Measurements from ENCODE around the gene ZBTB44.
"Not testable (repeated sequence)": the region's sequence is repeated elsewhere in the genome, so short reads cannot be mapped to it uniquely, and the experiment has no call there.

The ZBTB44 gene

DNA sequence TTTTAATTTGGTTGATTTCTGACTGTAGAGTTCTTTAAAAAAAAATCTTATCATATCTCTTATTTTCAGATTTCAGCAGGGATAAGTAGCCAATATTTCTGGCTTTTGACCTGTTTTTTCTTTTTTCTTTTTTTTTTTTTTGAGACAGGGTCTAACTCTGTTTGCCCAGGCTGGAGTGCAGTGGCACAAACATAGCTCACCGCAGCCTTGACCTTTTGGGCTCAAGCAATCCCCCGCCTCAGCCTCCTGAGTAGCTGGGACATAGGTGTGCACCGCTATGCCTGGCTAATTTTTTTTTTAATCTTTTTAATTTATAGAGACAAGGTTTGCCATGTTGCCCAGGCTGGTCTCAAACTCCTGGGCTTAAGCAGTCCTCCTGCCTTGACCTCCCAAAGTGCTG lies 23.9 kb upstream of the ZBTB44 start:
- no peak for DNase-seq (ENCODE audit: low spot score)
- in situ Hi-C loops (cut with MboI; ENCODE audit: low sequenced_read_pairs, unreplicated experiment): no loop called here
- TF ChIP-seq, protein P1, sequence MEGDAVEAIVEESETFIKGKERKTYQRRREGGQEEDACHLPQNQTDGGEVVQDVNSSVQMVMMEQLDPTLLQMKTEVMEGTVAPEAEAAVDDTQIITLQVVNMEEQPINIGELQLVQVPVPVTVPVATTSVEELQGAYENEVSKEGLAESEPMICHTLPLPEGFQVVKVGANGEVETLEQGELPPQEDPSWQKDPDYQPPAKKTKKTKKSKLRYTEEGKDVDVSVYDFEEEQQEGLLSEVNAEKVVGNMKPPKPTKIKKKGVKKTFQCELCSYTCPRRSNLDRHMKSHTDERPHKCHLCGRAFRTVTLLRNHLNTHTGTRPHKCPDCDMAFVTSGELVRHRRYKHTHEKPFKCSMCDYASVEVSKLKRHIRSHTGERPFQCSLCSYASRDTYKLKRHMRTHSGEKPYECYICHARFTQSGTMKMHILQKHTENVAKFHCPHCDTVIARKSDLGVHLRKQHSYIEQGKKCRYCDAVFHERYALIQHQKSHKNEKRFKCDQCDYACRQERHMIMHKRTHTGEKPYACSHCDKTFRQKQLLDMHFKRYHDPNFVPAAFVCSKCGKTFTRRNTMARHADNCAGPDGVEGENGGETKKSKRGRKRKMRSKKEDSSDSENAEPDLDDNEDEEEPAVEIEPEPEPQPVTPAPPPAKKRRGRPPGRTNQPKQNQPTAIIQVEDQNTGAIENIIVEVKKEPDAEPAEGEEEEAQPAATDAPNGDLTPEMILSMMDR (IDR thresholded peaks at IDR 0.05; ENCODE audit: borderline replicate concordance, control extremely low read depth, extremely low read depth, insufficient read depth, missing control alignments): no peak

DNA sequence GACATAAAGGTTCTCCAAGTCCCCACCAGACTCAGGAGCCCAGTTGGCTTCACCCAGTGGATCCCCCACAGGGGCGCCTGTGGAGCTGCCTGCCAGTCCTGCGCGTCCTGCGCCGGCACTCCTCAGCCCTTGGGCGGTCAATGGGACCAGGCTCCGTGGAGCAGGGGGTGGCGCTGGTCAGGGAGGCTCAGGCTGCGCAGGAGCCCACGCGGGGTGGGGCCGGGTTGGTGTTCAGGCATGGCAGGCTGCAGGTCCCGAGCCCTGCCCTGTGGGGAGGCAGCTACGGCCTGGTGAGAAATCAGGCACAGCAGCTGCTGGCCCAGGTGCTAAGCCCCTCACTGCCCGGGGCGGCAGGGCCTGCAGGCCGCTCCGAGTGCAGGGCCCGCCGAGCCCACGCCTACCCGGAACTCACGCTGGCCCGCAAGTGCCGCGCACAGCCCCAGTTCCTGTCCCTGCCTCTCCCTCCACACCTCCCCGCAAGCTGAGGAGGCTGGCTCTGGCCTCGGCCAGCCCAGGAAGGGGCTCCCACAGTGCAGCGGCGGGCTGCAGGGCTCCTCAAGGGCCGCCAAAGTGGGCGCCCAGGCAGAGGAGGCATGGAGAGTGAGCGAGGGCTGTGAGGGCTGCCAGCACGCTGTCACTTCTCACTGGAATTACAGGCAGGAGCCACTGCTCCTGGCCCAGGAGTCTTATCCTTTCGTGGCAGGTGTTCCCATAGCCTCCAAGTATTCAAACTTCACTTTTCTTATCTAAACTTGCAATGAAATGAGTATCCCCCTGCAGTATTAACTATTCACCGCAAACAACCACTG lies 22.8 kb upstream of the ZBTB44 start:
- TF ChIP-seq, protein P1 (IDR thresholded peaks at IDR 0.05; ENCODE audit: borderline replicate concordance, control extremely low read depth, extremely low read depth, insufficient read depth, missing control alignments): no peak
- DNase-seq (ENCODE audit: low spot score): no peak
- in situ Hi-C loops (cut with MboI; ENCODE audit: low sequenced_read_pairs, unreplicated experiment): no loop called here

DNA sequence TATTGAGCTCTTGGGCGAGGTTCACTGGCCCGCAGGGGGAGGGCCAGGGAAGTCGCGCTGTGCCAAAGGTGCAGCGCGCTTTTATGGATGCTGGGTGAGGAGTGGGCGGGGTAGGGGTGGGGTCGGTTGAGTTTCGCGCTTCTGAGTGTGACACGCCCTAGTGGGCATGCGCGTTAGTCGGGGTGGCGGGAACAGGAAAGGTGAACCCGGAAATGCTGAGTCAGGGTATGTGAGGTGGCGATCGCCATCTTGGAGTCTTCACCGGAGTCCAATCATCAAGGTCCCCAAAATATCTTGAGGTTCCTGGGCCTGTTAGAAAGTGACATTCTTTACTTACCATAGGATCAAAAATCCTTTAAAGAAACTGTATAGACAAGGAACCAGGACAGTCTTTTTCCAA lies 16.7 kb upstream of the ZBTB44 start:
- in situ Hi-C loops (cut with MboI; ENCODE audit: low sequenced_read_pairs, unreplicated experiment); DNase-seq (ENCODE audit: low spot score): not testable (repeated sequence)

DNA sequence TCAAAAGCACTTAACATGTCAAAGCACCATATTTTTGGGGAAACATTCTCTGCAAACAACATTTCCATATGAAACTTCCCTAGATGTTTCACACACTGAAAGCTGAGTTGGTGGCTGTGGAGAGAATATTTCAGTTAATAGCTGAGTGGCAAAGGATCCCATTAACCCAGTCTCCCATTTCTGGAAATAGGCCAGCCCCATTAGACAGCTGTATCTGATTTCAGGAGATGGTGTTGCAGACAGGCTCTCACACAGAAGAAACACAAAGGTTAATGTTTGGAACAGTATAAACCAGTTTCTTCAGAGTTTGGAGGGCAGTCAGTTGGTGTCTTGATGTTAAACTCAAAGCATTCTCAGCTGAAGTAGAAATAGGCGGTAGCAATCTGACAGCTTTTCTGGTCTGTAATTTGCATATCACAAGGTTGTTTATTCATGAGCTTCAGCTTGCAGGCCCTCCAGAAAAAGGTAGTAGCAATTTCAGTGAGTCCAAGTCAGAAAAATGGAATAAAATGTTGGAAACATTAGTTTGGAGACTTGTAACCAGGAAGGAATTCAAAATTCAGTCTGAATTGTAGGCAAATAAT lies 15.5 kb upstream of the ZBTB44 start:
- TF ChIP-seq, protein P1 (IDR thresholded peaks at IDR 0.05; ENCODE audit: borderline replicate concordance, control extremely low read depth, extremely low read depth, insufficient read depth, missing control alignments): no peak
- in situ Hi-C loops (cut with MboI; ENCODE audit: low sequenced_read_pairs, unreplicated experiment): no loop called here
- no peak for DNase-seq (ENCODE audit: low spot score)

DNA sequence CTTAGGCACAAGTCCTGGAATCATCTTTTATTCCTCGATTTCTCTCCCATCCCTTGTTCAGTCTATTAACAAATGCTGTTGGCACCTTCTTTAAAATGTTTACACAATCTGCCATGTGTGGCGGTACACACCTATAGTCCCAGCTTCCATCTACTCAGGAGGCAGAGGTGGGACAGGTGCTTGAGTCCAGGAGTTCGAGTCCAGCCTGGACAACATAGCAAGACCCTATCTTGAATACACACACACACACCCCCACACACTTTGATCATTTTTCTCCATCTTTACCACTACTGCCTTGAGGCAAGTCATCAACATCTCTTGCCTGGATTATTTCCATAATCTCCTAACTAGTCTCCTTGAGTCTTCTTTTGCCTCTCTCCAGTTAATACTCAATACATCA lies 13.7 kb upstream of the ZBTB44 start:
- in situ Hi-C loops (cut with MboI; ENCODE audit: low sequenced_read_pairs, unreplicated experiment): no loop called here
- TF ChIP-seq, protein P1 (IDR thresholded peaks at IDR 0.05; ENCODE audit: borderline replicate concordance, control extremely low read depth, extremely low read depth, insufficient read depth, missing control alignments): no peak
- no peak for DNase-seq (ENCODE audit: low spot score)

DNA sequence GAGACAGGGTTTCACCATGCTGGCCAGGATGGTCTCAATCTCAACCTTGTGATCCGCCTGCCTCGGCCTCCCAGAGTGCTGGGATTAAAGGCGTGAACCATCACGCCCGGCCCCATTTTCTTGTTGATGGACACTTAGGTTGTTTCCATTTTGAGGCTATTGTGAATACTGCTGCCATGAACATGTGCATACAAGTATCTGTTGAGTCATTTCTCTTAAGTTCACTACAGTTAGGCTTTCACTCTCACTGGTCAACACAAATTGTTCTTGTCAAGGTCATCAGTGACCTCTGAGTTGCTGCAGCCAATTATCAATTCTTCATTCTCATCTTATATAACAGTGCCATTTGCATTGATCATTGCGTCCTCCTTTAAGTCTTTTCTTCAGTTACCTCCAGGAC lies 13.0 kb upstream of the ZBTB44 start:
- DNase-seq (ENCODE audit: low spot score): no peak
- TF ChIP-seq, protein P1 (IDR thresholded peaks at IDR 0.05; ENCODE audit: borderline replicate concordance, control extremely low read depth, extremely low read depth, insufficient read depth, missing control alignments): no peak
- in situ Hi-C loops (cut with MboI; ENCODE audit: low sequenced_read_pairs, unreplicated experiment): no loop called here

DNA sequence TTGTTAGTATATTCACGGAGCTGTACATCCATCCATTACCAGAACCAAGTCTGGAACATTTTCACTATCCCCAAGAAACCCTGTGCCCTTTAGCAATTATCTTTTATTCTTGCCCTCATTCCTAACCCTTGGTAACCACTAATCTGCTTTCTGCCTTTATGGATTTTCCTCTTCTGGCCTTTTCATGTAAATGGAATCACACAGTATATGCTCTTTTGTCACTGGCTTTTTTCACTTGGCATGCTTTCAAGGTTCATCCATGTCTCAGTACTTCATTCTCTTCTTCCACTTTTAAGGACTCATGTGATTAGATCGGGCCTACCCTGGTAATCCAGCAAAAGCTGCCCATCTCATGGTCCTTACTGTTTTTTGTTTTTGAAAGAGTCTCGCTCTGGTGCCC lies 11.0 kb upstream of the ZBTB44 start:
- TF ChIP-seq, protein P1 (IDR thresholded peaks at IDR 0.05; ENCODE audit: borderline replicate concordance, control extremely low read depth, extremely low read depth, insufficient read depth, missing control alignments): no peak
- in situ Hi-C loops (cut with MboI; ENCODE audit: low sequenced_read_pairs, unreplicated experiment): no loop called here
- DNase-seq (ENCODE audit: low spot score): no peak

Measured in GM13976 (cell line).